Measurements from ENCODE around the gene TIMM23B.

TIMM23B gene

GRCh38 chr10:50021646-50022045 lies 79.8 kb downstream of the TIMM23B start:
- no peak for TF ChIP-seq CTCF (IDR thresholded peaks at IDR 0.05; ENCODE audit: low read depth, low read length)
- no peak for DNase-seq
- H3K9me3 ChIP-seq, result no peaks in the 10 kb centered on the region
- H3K4me3 ChIP-seq (ENCODE audit: low read depth, low read length), result no peak overlapping the region
- no peaks in the 10 kb centered on the region for H3K36me3 ChIP-seq
- H3K4me1 ChIP-seq, result no peaks in the 10 kb centered on the region
- 0 out of 2 replicates have a peak, but pooled peaks cover 3% of the 10 kb centered on the region for H3K27me3 ChIP-seq

Measured in BE2C (cell line).